ENCODE data around the gene CDK19.

DNA sequence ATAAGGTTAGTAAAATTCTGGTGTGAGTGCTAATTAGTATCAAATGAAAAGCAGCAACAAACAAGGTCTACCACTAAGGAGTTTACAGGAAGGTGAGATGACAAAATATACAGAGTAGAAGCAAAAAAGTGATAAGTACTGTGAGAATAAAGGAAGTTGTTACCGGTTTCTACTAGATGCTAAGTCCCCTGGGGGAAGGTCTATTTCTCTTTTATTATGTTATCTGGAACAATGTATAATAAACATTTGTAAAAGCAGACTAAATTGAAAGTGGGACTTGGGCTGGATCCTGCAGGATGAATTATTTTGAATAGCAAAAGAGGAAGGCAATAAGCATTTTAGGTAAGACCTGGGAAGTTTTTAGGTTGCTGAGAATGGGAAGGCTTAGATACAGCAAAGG, 180.2 kb downstream of the CDK19 start:
- TF ChIP-seq, protein P1, sequence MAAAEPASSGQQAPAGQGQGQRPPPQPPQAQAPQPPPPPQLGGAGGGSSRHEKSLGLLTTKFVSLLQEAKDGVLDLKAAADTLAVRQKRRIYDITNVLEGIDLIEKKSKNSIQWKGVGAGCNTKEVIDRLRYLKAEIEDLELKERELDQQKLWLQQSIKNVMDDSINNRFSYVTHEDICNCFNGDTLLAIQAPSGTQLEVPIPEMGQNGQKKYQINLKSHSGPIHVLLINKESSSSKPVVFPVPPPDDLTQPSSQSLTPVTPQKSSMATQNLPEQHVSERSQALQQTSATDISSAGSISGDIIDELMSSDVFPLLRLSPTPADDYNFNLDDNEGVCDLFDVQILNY (CRISPR knock-in tag; conservative IDR thresholded peaks at IDR 0.05), result no peak
- TF ChIP-seq, protein P2, sequence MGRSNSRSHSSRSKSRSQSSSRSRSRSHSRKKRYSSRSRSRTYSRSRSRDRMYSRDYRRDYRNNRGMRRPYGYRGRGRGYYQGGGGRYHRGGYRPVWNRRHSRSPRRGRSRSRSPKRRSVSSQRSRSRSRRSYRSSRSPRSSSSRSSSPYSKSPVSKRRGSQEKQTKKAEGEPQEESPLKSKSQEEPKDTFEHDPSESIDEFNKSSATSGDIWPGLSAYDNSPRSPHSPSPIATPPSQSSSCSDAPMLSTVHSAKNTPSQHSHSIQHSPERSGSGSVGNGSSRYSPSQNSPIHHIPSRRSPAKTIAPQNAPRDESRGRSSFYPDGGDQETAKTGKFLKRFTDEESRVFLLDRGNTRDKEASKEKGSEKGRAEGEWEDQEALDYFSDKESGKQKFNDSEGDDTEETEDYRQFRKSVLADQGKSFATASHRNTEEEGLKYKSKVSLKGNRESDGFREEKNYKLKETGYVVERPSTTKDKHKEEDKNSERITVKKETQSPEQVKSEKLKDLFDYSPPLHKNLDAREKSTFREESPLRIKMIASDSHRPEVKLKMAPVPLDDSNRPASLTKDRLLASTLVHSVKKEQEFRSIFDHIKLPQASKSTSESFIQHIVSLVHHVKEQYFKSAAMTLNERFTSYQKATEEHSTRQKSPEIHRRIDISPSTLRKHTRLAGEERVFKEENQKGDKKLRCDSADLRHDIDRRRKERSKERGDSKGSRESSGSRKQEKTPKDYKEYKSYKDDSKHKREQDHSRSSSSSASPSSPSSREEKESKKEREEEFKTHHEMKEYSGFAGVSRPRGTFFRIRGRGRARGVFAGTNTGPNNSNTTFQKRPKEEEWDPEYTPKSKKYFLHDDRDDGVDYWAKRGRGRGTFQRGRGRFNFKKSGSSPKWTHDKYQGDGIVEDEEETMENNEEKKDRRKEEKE (IDR thresholded peaks at IDR 0.05), result no peak
- TF ChIP-seq ZNF335 (CRISPR knock-in tag; IDR thresholded peaks at IDR 0.05) (no peak), NFRKB (IDR thresholded peaks at IDR 0.05) (no peak), TBP (CRISPR knock-in tag; IDR thresholded peaks at IDR 0.05) (no peak), RARG (CRISPR knock-in tag; IDR thresholded peaks at IDR 0.05; ENCODE audit: low read depth) (no peak), CBFB (CRISPR knock-in tag; IDR thresholded peaks at IDR 0.05) (no peak), HDAC2 (CRISPR knock-in tag; IDR thresholded peaks at IDR 0.05) (no peak), TCF7L2 (IDR thresholded peaks at IDR 0.05; ENCODE audit: low read depth, low read length) (no peak), SMARCC2 (IDR thresholded peaks at IDR 0.05) (no peak)
- TF ChIP-seq, protein P3, sequence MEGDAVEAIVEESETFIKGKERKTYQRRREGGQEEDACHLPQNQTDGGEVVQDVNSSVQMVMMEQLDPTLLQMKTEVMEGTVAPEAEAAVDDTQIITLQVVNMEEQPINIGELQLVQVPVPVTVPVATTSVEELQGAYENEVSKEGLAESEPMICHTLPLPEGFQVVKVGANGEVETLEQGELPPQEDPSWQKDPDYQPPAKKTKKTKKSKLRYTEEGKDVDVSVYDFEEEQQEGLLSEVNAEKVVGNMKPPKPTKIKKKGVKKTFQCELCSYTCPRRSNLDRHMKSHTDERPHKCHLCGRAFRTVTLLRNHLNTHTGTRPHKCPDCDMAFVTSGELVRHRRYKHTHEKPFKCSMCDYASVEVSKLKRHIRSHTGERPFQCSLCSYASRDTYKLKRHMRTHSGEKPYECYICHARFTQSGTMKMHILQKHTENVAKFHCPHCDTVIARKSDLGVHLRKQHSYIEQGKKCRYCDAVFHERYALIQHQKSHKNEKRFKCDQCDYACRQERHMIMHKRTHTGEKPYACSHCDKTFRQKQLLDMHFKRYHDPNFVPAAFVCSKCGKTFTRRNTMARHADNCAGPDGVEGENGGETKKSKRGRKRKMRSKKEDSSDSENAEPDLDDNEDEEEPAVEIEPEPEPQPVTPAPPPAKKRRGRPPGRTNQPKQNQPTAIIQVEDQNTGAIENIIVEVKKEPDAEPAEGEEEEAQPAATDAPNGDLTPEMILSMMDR (CRISPR knock-in tag; IDR thresholded peaks at IDR 0.05), result no peak

Data from HepG2 (cell line).